HG03060 (cell line): ENCODE data around the gene GALNT15.

Source experiments
- ATAC-seq: cut with Tn5 transposase; IDR thresholded peaks from one replicate; pipeline ENCODE4 v1.9.1; 2021; ENCODE audit warnings: low read depth, moderate number of reproducible peaks; ENCODE audit not compliant: unreplicated experiment

Gene GALNT15, protein sequence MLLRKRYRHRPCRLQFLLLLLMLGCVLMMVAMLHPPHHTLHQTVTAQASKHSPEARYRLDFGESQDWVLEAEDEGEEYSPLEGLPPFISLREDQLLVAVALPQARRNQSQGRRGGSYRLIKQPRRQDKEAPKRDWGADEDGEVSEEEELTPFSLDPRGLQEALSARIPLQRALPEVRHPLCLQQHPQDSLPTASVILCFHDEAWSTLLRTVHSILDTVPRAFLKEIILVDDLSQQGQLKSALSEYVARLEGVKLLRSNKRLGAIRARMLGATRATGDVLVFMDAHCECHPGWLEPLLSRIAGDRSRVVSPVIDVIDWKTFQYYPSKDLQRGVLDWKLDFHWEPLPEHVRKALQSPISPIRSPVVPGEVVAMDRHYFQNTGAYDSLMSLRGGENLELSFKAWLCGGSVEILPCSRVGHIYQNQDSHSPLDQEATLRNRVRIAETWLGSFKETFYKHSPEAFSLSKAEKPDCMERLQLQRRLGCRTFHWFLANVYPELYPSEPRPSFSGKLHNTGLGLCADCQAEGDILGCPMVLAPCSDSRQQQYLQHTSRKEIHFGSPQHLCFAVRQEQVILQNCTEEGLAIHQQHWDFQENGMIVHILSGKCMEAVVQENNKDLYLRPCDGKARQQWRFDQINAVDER

GRCh38 chr3:16174389-16174788 lies at the start of gene GALNT15:
TSS of gene GALNT15 (plus strand) at chr3:16174680. CDS start at chr3:16175152, 472 bp downstream.
- ATAC-seq: no peak

DNA sequence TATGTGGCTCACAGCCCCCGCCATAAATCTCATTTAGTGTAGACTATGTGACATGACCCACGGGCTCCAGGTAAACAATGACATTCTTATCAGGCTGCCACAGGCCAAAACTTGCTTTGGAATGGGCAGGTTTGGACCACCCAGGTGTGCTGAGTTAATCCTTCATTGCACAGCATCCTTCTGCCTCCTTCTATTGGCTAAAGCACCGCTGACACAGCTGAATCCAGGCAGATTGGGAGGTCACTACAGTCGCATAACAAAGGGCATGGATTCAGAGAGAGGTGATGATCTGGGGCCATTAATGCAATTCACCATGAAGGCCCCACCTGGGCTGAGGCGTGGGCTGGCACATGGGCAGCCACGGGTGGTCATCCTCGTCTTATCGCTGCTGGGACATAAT lies 47.8 kb upstream of the GALNT15 start:
- ATAC-seq: no peak

- no peak for ATAC-seq
These were observed 47.2 kb upstream of the GALNT15 start for GRCh38 chr3:16127249-16127648.

DNA sequence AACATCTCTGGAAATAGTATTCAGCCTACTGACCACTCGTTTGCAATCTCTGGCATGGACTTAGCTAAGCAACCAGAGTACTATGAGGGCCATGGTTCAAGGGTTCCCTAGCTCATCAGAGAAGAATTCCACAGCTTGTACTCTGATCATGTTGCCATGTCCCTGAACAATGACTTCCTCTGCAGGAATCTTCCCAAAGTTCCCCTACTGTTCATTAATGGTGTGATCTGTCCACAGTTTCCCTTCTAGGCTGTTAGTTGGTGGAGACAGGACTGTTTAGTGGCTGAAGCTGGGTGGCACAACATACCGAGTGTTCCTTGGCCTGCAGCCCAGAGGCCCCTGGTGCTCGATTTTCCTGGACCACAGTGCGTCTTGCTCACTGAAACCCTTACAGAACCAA lies 44.4 kb upstream of the GALNT15 start:
- no peak for ATAC-seq

DNA sequence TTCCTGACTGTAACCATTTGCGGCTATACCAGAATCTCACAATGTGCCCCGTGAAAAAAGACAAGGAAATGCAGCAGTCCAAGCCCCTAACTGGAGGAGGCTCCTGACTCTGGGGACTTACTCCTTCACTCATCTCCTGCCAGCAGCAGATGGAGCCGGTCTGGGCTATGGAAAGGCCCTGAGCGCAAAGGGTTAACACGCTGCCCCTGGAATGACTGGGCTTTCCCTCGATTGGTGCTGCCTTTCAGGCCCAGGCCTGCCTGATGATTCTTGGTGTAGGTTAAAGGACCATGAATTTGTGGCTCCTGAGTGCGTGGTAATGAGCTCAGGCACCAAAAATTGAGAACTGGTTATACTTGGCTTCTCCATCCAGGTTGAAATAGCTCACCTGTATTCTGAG lies 42.3 kb upstream of the GALNT15 start:
- no peak for ATAC-seq

GRCh38 chr3:16132928-16133327 lies 41.6 kb upstream of the GALNT15 start:
- ATAC-seq: no peak

DNA sequence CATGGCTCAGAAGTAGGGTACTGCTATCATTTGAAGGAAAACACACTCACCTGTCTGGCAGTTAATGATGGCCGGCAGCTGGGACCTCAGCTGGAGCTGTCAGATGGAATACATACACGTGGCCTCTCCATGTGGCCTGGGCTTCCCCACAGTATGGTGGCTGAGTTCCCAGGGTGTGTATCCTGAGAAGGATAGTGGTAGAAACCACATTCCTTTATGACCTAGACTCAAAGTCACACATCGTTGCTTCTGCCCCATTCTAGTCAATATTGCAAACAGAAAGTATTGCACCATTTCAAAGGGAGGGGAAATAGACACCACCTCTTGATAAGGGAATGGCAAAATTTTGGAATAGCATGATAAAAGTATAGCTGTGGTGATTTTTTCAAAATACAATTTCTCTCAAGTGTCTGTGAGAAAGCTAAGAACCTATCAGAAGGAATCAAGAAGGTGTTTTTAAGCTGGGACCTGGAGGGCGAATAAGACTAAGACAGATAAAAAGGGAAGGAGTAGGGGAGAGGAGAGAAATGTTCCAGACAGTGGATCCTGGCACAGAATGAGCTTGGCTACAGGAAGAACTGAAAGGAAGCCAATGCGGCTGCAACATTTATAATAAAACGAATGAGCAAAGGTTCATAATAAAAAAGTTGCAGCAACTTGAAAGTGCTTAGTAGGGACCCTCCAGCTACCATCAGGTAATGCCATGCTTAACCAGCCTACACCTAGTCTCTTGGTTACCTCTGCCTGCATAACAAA lies 40.1 kb upstream of the GALNT15 start:
- ATAC-seq: no peak

GRCh38 chr3:16136055-16136454 lies 38.4 kb upstream of the GALNT15 start:
- no peak for ATAC-seq

- no peak for ATAC-seq
These were observed 37.4 kb upstream of the GALNT15 start for GRCh38 chr3:16137044-16137443.

GRCh38 chr3:16137977-16138376 lies 36.5 kb upstream of the GALNT15 start:
- ATAC-seq: no peak

GRCh38 chr3:16140116-16140893 lies 34.2 kb upstream of the GALNT15 start:
- no peak for ATAC-seq

GRCh38 chr3:16140894-16141285 lies 33.6 kb upstream of the GALNT15 start:
- no peak for ATAC-seq

GRCh38 chr3:16142350-16143025 lies 32.0 kb upstream of the GALNT15 start:
- no peak for ATAC-seq

- ATAC-seq: no peak
These were observed 30.5 kb upstream of the GALNT15 start for GRCh38 chr3:16143861-16144447.

GRCh38 chr3:16145176-16145575 lies 29.3 kb upstream of the GALNT15 start:
- no peak for ATAC-seq

DNA sequence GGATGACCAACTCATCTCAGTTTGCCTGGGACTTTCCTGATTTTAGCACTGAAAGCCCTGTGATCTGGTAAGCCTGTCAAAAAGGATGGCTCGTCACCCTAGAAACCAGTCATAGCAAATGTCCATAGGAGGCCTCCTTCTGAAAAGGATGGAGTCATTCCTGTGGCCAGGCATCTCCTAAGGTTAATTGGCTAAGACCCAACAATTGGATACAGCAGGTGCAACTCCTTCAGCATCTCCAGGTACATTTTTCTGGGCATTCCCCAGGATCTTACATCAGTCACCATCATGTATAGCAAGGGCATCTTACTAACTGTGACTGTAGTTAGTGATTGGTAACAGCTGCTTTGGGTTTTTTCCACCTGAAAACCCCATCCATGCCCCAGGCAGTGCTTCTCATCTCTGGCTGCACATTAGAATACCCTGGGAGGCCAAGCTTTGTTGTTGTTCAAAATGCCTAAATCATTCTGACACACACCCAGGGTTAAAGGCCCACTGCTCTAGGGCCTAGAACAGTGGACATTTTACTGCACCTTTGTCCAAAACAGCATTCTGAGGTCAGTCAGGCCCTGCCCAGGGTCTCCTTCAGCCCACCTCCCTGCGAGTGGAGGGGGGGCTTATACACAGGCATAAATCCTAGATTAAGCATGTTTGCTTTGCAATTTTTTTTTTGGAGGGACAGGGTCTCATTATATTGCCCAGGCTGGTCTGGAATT lies 28.3 kb upstream of the GALNT15 start:
- ATAC-seq: no peak

- ATAC-seq: peak; percentile 44
These were observed 27.1 kb upstream of the GALNT15 start for GRCh38 chr3:16147220-16147994.

DNA sequence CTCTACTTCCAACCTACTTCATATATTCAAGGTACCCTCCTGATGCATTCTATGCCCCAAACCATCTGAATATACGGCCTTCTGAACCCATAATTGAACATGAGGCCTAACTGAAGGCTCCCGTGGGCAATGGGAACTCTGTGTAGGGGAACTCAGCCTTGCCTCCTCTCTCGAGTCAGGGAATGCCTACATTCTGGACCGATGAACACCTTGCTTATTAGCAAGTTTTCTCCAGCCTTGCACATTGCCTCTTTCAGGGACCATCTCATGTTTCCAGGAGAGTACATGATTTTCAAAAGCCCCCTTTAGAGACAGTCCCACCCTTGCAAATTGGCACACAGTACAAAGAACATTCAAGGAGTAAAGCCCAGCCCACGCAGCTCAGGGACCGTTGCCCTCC lies 26.3 kb upstream of the GALNT15 start:
- no peak for ATAC-seq
